ENCODE data around the gene MIA. TPM values are rescaled to one million over a fixed set of nuclear protein-coding genes. Genes with fewer than 3 reads are reported as not detected.

Gene MIA
- total and polyA plus RNA-seq, 2 of the 4 experiments (the other 2 are of a cell fraction) = 0.44 TPM; not detected in 1

DNA sequence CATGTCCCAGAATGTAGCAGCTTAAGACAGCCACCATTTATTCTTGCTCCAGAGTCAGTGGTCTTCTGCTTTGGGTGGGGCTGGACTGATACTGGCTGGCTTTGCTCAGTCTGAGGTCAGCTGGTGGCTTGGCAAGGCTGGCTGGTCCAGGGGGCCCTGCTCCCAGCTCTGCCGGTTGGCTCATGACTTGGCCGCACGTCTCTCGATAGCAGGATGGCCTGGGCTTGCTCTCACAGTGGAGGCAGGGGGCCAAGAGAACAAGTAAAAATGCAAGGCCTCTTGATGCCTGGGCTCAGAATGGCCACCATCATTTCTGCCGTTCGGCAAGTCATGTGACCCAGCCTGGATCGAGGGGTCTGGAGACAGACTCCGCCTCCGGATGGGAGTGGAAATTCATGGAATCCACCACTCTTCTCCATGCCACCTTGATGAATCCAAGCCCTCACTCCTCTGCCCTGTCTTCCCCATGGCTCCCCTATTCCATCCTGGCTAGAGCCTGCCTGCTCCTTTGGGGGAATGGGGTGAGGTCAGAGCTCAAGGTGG, 38.1 kb upstream of the MIA start:
- Histone ChIP-seq H3K18ac (ENCODE audit: low read depth, low read length) (no peak overlapping the region), H4K91ac (ENCODE audit: insufficient read depth, low read depth, low read length) (no peak overlapping the region), H2AK5ac (ENCODE audit: low read depth, low read length) (no peak overlapping the region), H3K9me3 (ENCODE audit: control insufficient read depth, insufficient read depth, low read length) (no peaks in the 10 kb centered on the region), H2BK5ac (ENCODE audit: low read depth, low read length, poor library complexity, severe bottlenecking) (no peak overlapping the region), H3K23ac (ENCODE audit: low read depth, low read length) (no peak overlapping the region), H4K8ac (ENCODE audit: low read depth in 2 of 2, low read length in 2 of 2) (no peak overlapping the region), H3K14ac (replicated peaks; ENCODE audit: low read depth, low read length) (no peak overlapping the region), H3K4me1 (ENCODE audit: control insufficient read depth, insufficient read depth, low read length) (no peaks in the 10 kb centered on the region), H2BK15ac (ENCODE audit: low read depth, low read length) (no peak overlapping the region), H3K9me1 (ENCODE audit: insufficient read depth, low read length) (no peaks in the 10 kb centered on the region), H3K4me3 (ENCODE audit: insufficient read depth, low read depth, low read length) (no peak overlapping the region), H2AFZ (replicated peaks; ENCODE audit: low read length, poor library complexity) (no peak overlapping the region), H3K79me1 (ENCODE audit: low read depth in 1 of 2, low read length in 2 of 2) (no peaks in the 10 kb centered on the region; a peak in 1 of 4 replicates), H3K4ac (ENCODE audit: low read depth, low read length) (no peak overlapping the region), H3K9ac (ENCODE audit: low read depth, low read length) (no peak overlapping the region), H3K27me3 (ENCODE audit: control insufficient read depth, insufficient read depth, low read length) (no peaks in the 10 kb centered on the region), H2BK120ac (ENCODE audit: low read depth, low read length) (no peak overlapping the region), H3K36me3 (ENCODE audit: control insufficient read depth, insufficient read depth, low read length) (peaks cover 49% of the 10 kb centered on the region), H2AK9ac (replicated peaks; ENCODE audit: low read depth, low read length, poor library complexity) (no peak overlapping the region), H4K20me1 (ENCODE audit: insufficient read depth, low read length) (no peaks in the 10 kb centered on the region), H4K5ac (ENCODE audit: low read depth, low read length) (no peak overlapping the region), H3K56ac (ENCODE audit: extremely low read depth, insufficient read depth, low read length) (no peak overlapping the region), H2BK20ac (ENCODE audit: low read depth, low read length) (no peak overlapping the region), H3K27ac (ENCODE audit: insufficient read depth, low read length) (no peak overlapping the region), H3K4me2 (ENCODE audit: low read depth, low read length) (no peak overlapping the region)
- ChIA-PET CTCF (no interaction called here), POLR2A (ENCODE audit: unreplicated experiment) (no interaction called here)
- DNase-seq (no peak), ATAC-seq (ENCODE audit: low read depth) (no peak)
- dilution Hi-C loops (cut with HindIII; ENCODE audit: low sequenced_read_pairs, unreplicated experiment) (no loop called here), in situ Hi-C loops (cut with MboI; ENCODE audit: low sequenced_read_pairs) (no loop called here), intact Hi-C loops (cut with micrococcal nuclease) (no loop called here)
- 75% methylated on average over 2 of the region's 9 CpGs; no CpG with 5 or more reads in 1 of the 2 experiments for WGBS, 2 experiments (ENCODE audit: extremely low coverage in 2 of 2, insufficient read length in 1 of 2)
- no TSS peak for BruUV-seq (replicated peaks)
- TF ChIP-seq FOS (IDR thresholded peaks at IDR 0.05; ENCODE audit: low read depth, low read length) (no peak), RFX5 (IDR thresholded peaks at IDR 0.05; ENCODE audit: low read depth, low read length) (no peak), POLR2A (IDR thresholded peaks at IDR 0.05; ENCODE audit: low read depth, low read length) (no peak), CEBPB (IDR thresholded peaks at IDR 0.05; ENCODE audit: low read depth, low read length) (no peak), CHD1 (IDR thresholded peaks at IDR 0.05; ENCODE audit: low read depth, low read length) (no peak), RCOR1 (IDR thresholded peaks at IDR 0.05; ENCODE audit: insufficient replicate concordance, low read length) (no peak), NFE2L2 (IDR thresholded peaks at IDR 0.05; ENCODE audit: low read depth, low read length) (no peak), RAD21 (IDR thresholded peaks at IDR 0.05; ENCODE audit: low read length) (no peak), MAFK (IDR thresholded peaks at IDR 0.05; ENCODE audit: low read depth, low read length) (no peak)
- TF ChIP-seq, protein P1, sequence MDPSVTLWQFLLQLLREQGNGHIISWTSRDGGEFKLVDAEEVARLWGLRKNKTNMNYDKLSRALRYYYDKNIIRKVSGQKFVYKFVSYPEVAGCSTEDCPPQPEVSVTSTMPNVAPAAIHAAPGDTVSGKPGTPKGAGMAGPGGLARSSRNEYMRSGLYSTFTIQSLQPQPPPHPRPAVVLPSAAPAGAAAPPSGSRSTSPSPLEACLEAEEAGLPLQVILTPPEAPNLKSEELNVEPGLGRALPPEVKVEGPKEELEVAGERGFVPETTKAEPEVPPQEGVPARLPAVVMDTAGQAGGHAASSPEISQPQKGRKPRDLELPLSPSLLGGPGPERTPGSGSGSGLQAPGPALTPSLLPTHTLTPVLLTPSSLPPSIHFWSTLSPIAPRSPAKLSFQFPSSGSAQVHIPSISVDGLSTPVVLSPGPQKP (IDR thresholded peaks at IDR 0.05; ENCODE audit: borderline replicate concordance, low read depth, low read length) = no peak
